Neural cell (in vitro differentiated cells): Measurements from ENCODE around the gene COA6. TPM values are rescaled to one million over a fixed set of nuclear protein-coding genes. Genes with fewer than 3 reads are reported as not detected.

Experiments
- H2AFZ ChIP-seq: fragments of 200-600, 300-800 bp; sonication (generic), shearing (Covaris generic); 2 replicates; pipeline ENCODE4 v1.6.0; 2014; ENCODE audit warnings: low read depth, mild to moderate bottlenecking, antibody characterized with exemption, low read length, moderate library complexity
- H3F3A ChIP-seq: fragments of 200-600 bp; shearing (Covaris generic); 2 replicates; pipeline ENCODE4 v1.6.1; 2016; ENCODE audit warnings: mild to moderate bottlenecking, moderate library complexity, mixed read lengths, antibody characterized with exemption, low read length; ENCODE audit not compliant: insufficient read depth, poor library complexity, severe bottlenecking
- H3K27ac ChIP-seq: fragments of 200-600, 300-800 bp; sonication (generic), shearing (Covaris generic); 2 replicates; pipeline ENCODE4 v1.5.1; 2014; ENCODE audit warnings: mild to moderate bottlenecking, low read length, moderate library complexity
- H3K27me3 ChIP-seq: fragments of 300-800, 200-600 bp; sonication (generic), shearing (Covaris generic); 2 replicates; pipeline ENCODE4 v1.6.0; 2014; ENCODE audit warnings: mild to moderate bottlenecking, low read depth, low read length, moderate library complexity; ENCODE audit not compliant: insufficient read depth
- H3K36me3 ChIP-seq: fragments of 300-800, 200-600 bp; sonication (generic), shearing (Covaris generic); 2 replicates; pipeline ENCODE4 v1.5.1; 2014; ENCODE audit warnings: mild to moderate bottlenecking, antibody characterized with exemption, low read length, moderate library complexity; ENCODE audit not compliant: insufficient read depth
- H3K4me2 ChIP-seq: fragments of 300-800, 200-600 bp; sonication (generic), shearing (Covaris generic); 2 replicates; pipeline ENCODE4 v1.6.0; 2014; ENCODE audit warnings: mild to moderate bottlenecking, low read length
- H3K4me3 ChIP-seq: fragments of 300-800, 200-600 bp; sonication (generic), shearing (Covaris generic); 2 replicates; pipeline ENCODE4 v1.5.1; 2014; ENCODE audit warnings: mild to moderate bottlenecking, low read length, moderate library complexity
- H3K79me2 ChIP-seq: fragments of 200-600 bp; shearing (Covaris generic); replicated peaks from 2 replicates; pipeline ENCODE4 v1.6.0; 2014; ENCODE audit warnings: mild to moderate bottlenecking, low read length, moderate library complexity; ENCODE audit not compliant: insufficient read depth
- H3K9ac ChIP-seq: fragments of 300-800, 200-600 bp; sonication (generic), shearing (Covaris generic); 2 replicates; pipeline ENCODE4 v1.6.1; 2016; ENCODE audit warnings: mild to moderate bottlenecking, low read length, mixed read lengths
- H3K9me2 ChIP-seq: fragments of 200-600 bp; shearing (Covaris generic); 2 replicates; pipeline ENCODE4 v1.6.1; 2016; ENCODE audit warnings: mild to moderate bottlenecking, low read length, mixed read lengths; ENCODE audit not compliant: insufficient read depth
- H3K9me3 ChIP-seq: fragments of 200-600, 300-800 bp; sonication (generic), shearing (Covaris generic); 2 replicates; pipeline ENCODE4 v1.6.1; 2016; ENCODE audit warnings: mild to moderate bottlenecking, mixed run types, low read length, moderate library complexity, mixed read lengths
- H4K20me1 ChIP-seq: fragments of 200-600 bp; shearing (Covaris generic); 2 replicates; pipeline ENCODE4 v1.6.1; 2016; ENCODE audit warnings: mild to moderate bottlenecking, mixed run types; ENCODE audit not compliant: insufficient read depth
- EP300 ChIP-seq: fragments of 450-650 bp; conservative IDR thresholded peaks from 2 replicates; pipeline ENCODE4 v1.6.1; 2014; ENCODE audit warnings: antibody characterized with exemption, mild to moderate bottlenecking, moderate library complexity; ENCODE audit not compliant: poor library complexity, severe bottlenecking
- EZH2 ChIP-seq: fragments of 200-600, 300-800 bp; shearing (Covaris generic), sonication (generic); IDR thresholded peaks from 2 replicates; pipeline ENCODE4 v1.6.1; 2014; ENCODE audit warnings: antibody characterized with exemption, low read length, borderline replicate concordance, mild to moderate bottlenecking; ENCODE audit not compliant: insufficient read depth, poor library complexity, severe bottlenecking
- MXI1 ChIP-seq: fragments of 450-650 bp; conservative IDR thresholded peaks from 2 replicates; pipeline ENCODE4 v1.6.1; 2014; ENCODE audit warnings: antibody characterized with exemption, mild to moderate bottlenecking; ENCODE audit not compliant: poor library complexity, severe bottlenecking
- POLR2AphosphoS5 ChIP-seq: IDR thresholded peaks from 2 replicates; pipeline ENCODE4 v1.6.1; 2012
- RAD21 ChIP-seq: fragments of 450-650 bp; conservative IDR thresholded peaks from 2 replicates; pipeline ENCODE4 v1.6.1; 2014; ENCODE audit warnings: antibody characterized with exemption, mild to moderate bottlenecking, moderate library complexity
- SMC3 ChIP-seq: fragments of 450-650 bp; conservative IDR thresholded peaks from 2 replicates; pipeline ENCODE4 v1.6.1; 2014; ENCODE audit warnings: antibody characterized with exemption, mild to moderate bottlenecking, moderate library complexity; ENCODE audit not compliant: poor library complexity
- TAF1 ChIP-seq: IDR thresholded peaks from 2 replicates; pipeline ENCODE4 v1.6.1; 2012; ENCODE audit warnings: low read depth
- polyA plus RNA-seq: library from polyadenylated mRNA; depleted of rRNA; stranded (reverse); fragments of >200 nt; gene quantifications from 2 replicates; pipeline ENCODE4 v1.2.3, GENCODE V29; 2014
- TF ChIP-seq, protein P1 (sequence below): fragments of 450-650 bp; IDR thresholded peaks from 2 replicates; pipeline ENCODE4 v1.5.1; 2014; ENCODE audit warnings: antibody characterized with exemption, mild to moderate bottlenecking, moderate library complexity; ENCODE audit not compliant: poor library complexity, severe bottlenecking
- TF ChIP-seq, protein P2 (sequence below): IDR thresholded peaks from 2 replicates; pipeline ENCODE4 v1.6.1; 2012; ENCODE audit warnings: borderline replicate concordance

The COA6 gene
- polyA plus RNA-seq, 1 donor from 2014 or later: 48.3 TPM

DNA sequence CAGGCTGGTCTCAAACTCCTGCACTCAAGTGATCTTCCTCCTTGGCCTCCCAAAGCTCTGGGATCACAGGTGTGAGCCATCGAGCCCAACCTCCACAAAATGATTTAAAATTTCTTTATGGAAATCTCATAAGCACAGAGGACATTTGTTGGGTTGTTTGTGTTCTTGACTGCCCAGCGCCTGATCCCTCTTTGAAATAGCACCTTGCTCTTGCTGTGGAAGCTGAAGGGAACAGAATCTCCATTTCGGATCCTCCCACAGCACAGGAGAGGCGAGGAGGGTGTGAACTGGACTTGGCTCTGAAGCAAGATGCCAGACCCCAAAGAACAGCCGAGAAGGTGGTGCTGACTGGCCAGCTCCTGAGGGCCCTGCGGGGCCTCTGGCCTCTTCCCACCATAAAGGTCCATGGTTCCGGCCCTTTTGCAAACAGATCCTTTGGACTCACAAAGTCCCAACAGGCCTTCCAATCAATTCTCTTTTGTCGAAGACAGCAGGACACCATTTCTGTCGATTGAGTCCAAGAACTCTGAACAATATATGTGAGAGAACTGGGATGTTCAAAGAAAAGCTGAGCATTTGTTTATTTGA lies 45.6 kb upstream of the COA6 start:
- Histone ChIP-seq H3K9me2 (no peaks in the 10 kb centered on the region), H3K27ac (no peak overlapping the region), H3K9ac (no peak overlapping the region), H3K9me3 (no peaks in the 10 kb centered on the region), H3K27me3 (no peaks in the 10 kb centered on the region), H4K20me1 (no peaks in the 10 kb centered on the region), H3F3A (no peaks in the 10 kb centered on the region), H3K79me2 (no peaks in the 10 kb centered on the region), H3K4me3 (no peak overlapping the region), H2AFZ (no peak overlapping the region), H3K36me3 (no peaks in the 10 kb centered on the region), H3K4me2 (no peak overlapping the region)
- TF ChIP-seq TAF1: no peak
- TF ChIP-seq EZH2: no peak
- no peak for TF ChIP-seq SMC3
- TF ChIP-seq, protein P1, sequence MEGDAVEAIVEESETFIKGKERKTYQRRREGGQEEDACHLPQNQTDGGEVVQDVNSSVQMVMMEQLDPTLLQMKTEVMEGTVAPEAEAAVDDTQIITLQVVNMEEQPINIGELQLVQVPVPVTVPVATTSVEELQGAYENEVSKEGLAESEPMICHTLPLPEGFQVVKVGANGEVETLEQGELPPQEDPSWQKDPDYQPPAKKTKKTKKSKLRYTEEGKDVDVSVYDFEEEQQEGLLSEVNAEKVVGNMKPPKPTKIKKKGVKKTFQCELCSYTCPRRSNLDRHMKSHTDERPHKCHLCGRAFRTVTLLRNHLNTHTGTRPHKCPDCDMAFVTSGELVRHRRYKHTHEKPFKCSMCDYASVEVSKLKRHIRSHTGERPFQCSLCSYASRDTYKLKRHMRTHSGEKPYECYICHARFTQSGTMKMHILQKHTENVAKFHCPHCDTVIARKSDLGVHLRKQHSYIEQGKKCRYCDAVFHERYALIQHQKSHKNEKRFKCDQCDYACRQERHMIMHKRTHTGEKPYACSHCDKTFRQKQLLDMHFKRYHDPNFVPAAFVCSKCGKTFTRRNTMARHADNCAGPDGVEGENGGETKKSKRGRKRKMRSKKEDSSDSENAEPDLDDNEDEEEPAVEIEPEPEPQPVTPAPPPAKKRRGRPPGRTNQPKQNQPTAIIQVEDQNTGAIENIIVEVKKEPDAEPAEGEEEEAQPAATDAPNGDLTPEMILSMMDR: no peak

DNA sequence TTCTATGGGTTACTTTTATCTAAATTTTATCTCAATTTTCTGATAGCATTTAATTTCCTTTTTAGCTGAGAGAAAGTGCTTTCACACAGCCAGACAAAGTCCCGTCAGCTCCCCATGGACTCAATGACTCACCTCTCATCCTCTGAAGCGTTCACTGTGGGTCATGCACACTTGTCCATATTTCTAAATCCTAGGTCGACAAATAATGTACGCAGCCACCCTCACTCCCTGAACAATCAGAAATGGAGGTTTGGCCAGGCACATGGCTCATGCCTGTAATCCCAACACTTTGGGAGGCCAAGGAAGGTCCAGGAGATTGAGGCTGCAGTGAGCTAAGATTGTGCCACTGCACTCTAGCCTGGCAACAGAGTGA lies 42.4 kb upstream of the COA6 start:
- Histone ChIP-seq H3K27ac (no peak overlapping the region), H3K4me2 (no peak overlapping the region), H3K4me3 (no peak overlapping the region), H3K9me3 (no peaks in the 10 kb centered on the region), H3K79me2 (no peaks in the 10 kb centered on the region), H2AFZ (no peak overlapping the region), H3F3A (no peaks in the 10 kb centered on the region), H3K9me2 (no peaks in the 10 kb centered on the region), H3K36me3 (no peaks in the 10 kb centered on the region), H3K9ac (no peak overlapping the region), H4K20me1 (no peaks in the 10 kb centered on the region), H3K27me3 (no peaks in the 10 kb centered on the region)
- TF ChIP-seq TAF1 (no peak), RAD21 (no peak), EP300 (no peak), POLR2AphosphoS5 (no peak), MXI1 (no peak), SMC3 (no peak), EZH2 (no peak)
- TF ChIP-seq, protein P1: no peak
- TF ChIP-seq, protein P2, sequence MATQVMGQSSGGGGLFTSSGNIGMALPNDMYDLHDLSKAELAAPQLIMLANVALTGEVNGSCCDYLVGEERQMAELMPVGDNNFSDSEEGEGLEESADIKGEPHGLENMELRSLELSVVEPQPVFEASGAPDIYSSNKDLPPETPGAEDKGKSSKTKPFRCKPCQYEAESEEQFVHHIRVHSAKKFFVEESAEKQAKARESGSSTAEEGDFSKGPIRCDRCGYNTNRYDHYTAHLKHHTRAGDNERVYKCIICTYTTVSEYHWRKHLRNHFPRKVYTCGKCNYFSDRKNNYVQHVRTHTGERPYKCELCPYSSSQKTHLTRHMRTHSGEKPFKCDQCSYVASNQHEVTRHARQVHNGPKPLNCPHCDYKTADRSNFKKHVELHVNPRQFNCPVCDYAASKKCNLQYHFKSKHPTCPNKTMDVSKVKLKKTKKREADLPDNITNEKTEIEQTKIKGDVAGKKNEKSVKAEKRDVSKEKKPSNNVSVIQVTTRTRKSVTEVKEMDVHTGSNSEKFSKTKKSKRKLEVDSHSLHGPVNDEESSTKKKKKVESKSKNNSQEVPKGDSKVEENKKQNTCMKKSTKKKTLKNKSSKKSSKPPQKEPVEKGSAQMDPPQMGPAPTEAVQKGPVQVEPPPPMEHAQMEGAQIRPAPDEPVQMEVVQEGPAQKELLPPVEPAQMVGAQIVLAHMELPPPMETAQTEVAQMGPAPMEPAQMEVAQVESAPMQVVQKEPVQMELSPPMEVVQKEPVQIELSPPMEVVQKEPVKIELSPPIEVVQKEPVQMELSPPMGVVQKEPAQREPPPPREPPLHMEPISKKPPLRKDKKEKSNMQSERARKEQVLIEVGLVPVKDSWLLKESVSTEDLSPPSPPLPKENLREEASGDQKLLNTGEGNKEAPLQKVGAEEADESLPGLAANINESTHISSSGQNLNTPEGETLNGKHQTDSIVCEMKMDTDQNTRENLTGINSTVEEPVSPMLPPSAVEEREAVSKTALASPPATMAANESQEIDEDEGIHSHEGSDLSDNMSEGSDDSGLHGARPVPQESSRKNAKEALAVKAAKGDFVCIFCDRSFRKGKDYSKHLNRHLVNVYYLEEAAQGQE: no peak
